ENCODE data around the gene FRS2. TPM values are rescaled to one million over a fixed set of nuclear protein-coding genes. Genes with fewer than 3 reads are reported as not detected.

The FRS2 gene
- total RNA-seq, 4 donors from 2014 or later = 35.2 to 60.7 (median 48.6) TPM

- no peak for DNase-seq (ENCODE audit: low spot score in 2 of 2)
- WGBS = 90% methylated on average over 2 of the region's 2 CpGs
- no peaks in the 10 kb centered on the region for H3K9me3 ChIP-seq
- no peaks in the 10 kb centered on the region for H3K36me3 ChIP-seq
- no peaks in the 10 kb centered on the region for H3K27me3 ChIP-seq
- H3K27ac ChIP-seq = no peak overlapping the region
- no peak for TF ChIP-seq EP300 (IDR thresholded peaks at IDR 0.05)
- H3K4me3 ChIP-seq = no peak overlapping the region
- H3K4me1 ChIP-seq = no peaks in the 10 kb centered on the region
Observed at GRCh38 chr12:69437073-69437472, 33.1 kb upstream of the FRS2 start.

- no peak for DNase-seq (ENCODE audit: low spot score in 2 of 2)
- Histone ChIP-seq H3K4me3 (no peak overlapping the region), H3K36me3 (no peaks in the 10 kb centered on the region), H3K27ac (no peak overlapping the region), H3K9me3 (no peaks in the 10 kb centered on the region), H3K27me3 (no peaks in the 10 kb centered on the region), H3K4me1 (no peaks in the 10 kb centered on the region)
- WGBS = 88% methylated on average over 3 of the region's 3 CpGs
- TF ChIP-seq POLR2A (IDR thresholded peaks at IDR 0.05) (no peak), CTCF (IDR thresholded peaks at IDR 0.05) (no peak)
Observed at GRCh38 chr12:69438539-69438938, 31.6 kb upstream of the FRS2 start.

GRCh38 chr12:69440016-69440415, 30.2 kb upstream of the FRS2 start:
- no peak overlapping the region for H3K27ac ChIP-seq
- no peaks in the 10 kb centered on the region for H3K9me3 ChIP-seq
- WGBS = 89% methylated on average over 3 of the region's 3 CpGs
- no peaks in the 10 kb centered on the region for H3K27me3 ChIP-seq
- DNase-seq (ENCODE audit: low spot score in 2 of 2) = no peak
- no peaks in the 10 kb centered on the region for H3K4me1 ChIP-seq
- H3K4me3 ChIP-seq = no peak overlapping the region
- TF ChIP-seq EP300 (IDR thresholded peaks at IDR 0.05) = no peak
- no peak for TF ChIP-seq POLR2A (IDR thresholded peaks at IDR 0.05)
- no peak for TF ChIP-seq POLR2AphosphoS5 (IDR thresholded peaks at IDR 0.05)
- TF ChIP-seq CTCF (IDR thresholded peaks at IDR 0.05) = no peak
- H3K36me3 ChIP-seq = no peaks in the 10 kb centered on the region

GRCh38 chr12:69440886-69441285, 29.3 kb upstream of the FRS2 start:
- H3K4me3 ChIP-seq = no peak overlapping the region
- no peak overlapping the region for H3K27ac ChIP-seq
- H3K27me3 ChIP-seq = no peaks in the 10 kb centered on the region
- H3K9me3 ChIP-seq = no peaks in the 10 kb centered on the region
- no peak for DNase-seq (ENCODE audit: low spot score in 2 of 2)
- no peaks in the 10 kb centered on the region for H3K4me1 ChIP-seq
- WGBS = 76% methylated on average over 2 of the region's 2 CpGs
- no peak for TF ChIP-seq EP300 (IDR thresholded peaks at IDR 0.05)
- TF ChIP-seq POLR2AphosphoS5 (IDR thresholded peaks at IDR 0.05) = no peak
- TF ChIP-seq CTCF (IDR thresholded peaks at IDR 0.05) = no peak
- no peak for TF ChIP-seq POLR2A (IDR thresholded peaks at IDR 0.05)
- no peaks in the 10 kb centered on the region for H3K36me3 ChIP-seq

- H3K9me3 ChIP-seq = no peaks in the 10 kb centered on the region
- no peak overlapping the region for H3K4me3 ChIP-seq
- no peaks in the 10 kb centered on the region for H3K4me1 ChIP-seq
- H3K27me3 ChIP-seq = no peaks in the 10 kb centered on the region
- DNase-seq (ENCODE audit: low spot score in 2 of 2) = no peak
- 77% methylated on average over 3 of the region's 3 CpGs for WGBS
- no peak for TF ChIP-seq POLR2A (IDR thresholded peaks at IDR 0.05)
- no peaks in the 10 kb centered on the region for H3K36me3 ChIP-seq
- no peak overlapping the region for H3K27ac ChIP-seq
Observed at GRCh38 chr12:69442894-69443293, 27.3 kb upstream of the FRS2 start.

GRCh38 chr12:69443916-69444315, 26.3 kb upstream of the FRS2 start:
- 78% methylated on average over 5 of the region's 5 CpGs for WGBS
- no peak for DNase-seq (ENCODE audit: low spot score in 2 of 2)
- Histone ChIP-seq H3K9me3 (no peaks in the 10 kb centered on the region), H3K27ac (no peak overlapping the region), H3K36me3 (no peaks in the 10 kb centered on the region), H3K27me3 (no peaks in the 10 kb centered on the region), H3K4me1 (no peaks in the 10 kb centered on the region), H3K4me3 (no peak overlapping the region)
- TF ChIP-seq CTCF (IDR thresholded peaks at IDR 0.05) (no peak), POLR2A (IDR thresholded peaks at IDR 0.05) (no peak), EP300 (IDR thresholded peaks at IDR 0.05) (no peak), POLR2AphosphoS5 (IDR thresholded peaks at IDR 0.05) (no peak)

All from suprapubic skin (tissue), 4 donors.